ENCODE data around the gene VIPAS39.

The VIPAS39 gene

GRCh38 chr14:77485256-77485655 is 27.9 kb upstream of the VIPAS39 start:
- no peaks in the 10 kb centered on the region for H3K9me3 ChIP-seq (ENCODE audit: insufficient read depth, low read depth, low read length)
- H2BK120ac ChIP-seq (ENCODE audit: insufficient read depth, low read length, poor library complexity): no peak overlapping the region
- no peak overlapping the region for H3K4me3 ChIP-seq (ENCODE audit: low read depth, low read length)
- H3K4ac ChIP-seq (ENCODE audit: low read depth, low read length): no peak overlapping the region
- no peak overlapping the region for H2AFZ ChIP-seq (ENCODE audit: insufficient read depth, low read length, poor library complexity)
- no peak overlapping the region for H3K18ac ChIP-seq (ENCODE audit: low read length)
- no peak overlapping the region for H2BK5ac ChIP-seq (ENCODE audit: low read depth, low read length, poor library complexity)
- DNase-seq: no peak
- H3K9ac ChIP-seq (ENCODE audit: low read length): no peak overlapping the region
- H3K23ac ChIP-seq (ENCODE audit: low read length): no peak overlapping the region
- H3K27me3 ChIP-seq (ENCODE audit: insufficient read depth, low read length): no peaks in the 10 kb centered on the region
- H4K91ac ChIP-seq (ENCODE audit: low read depth, low read length): no peak overlapping the region
- no CpG with 5 or more reads among the region's 3 CpGs for WGBS (ENCODE audit: extremely low coverage, insufficient coverage, insufficient read length)
- H3K27ac ChIP-seq (ENCODE audit: low read depth, low read length): no peak overlapping the region
- H2BK12ac ChIP-seq (ENCODE audit: low read length): no peak overlapping the region
- H3K4me2 ChIP-seq (ENCODE audit: low read length): no peak overlapping the region
- H4K8ac ChIP-seq (ENCODE audit: low read depth, low read length): no peak overlapping the region
- H3K14ac ChIP-seq (ENCODE audit: low read length): no peak overlapping the region
- H3K79me1 ChIP-seq (ENCODE audit: low read length): no peaks in the 10 kb centered on the region
- no peak overlapping the region for H4K12ac ChIP-seq (ENCODE audit: low read depth, low read length)
- no peaks in the 10 kb centered on the region for H3K36me3 ChIP-seq (ENCODE audit: control insufficient read depth in 1 of 2, insufficient read depth in 2 of 2, low read length in 2 of 2)
- H2AK5ac ChIP-seq (ENCODE audit: low read length): no peak overlapping the region
- H3K79me2 ChIP-seq (ENCODE audit: control insufficient read depth, insufficient read depth, low read length, poor library complexity): no peaks in the 10 kb centered on the region
- peaks cover 0 to 4% of the 10 kb centered on the region in 2 experiments for H3K4me1 ChIP-seq (ENCODE audit: control insufficient read depth in 1 of 2, insufficient read depth in 2 of 2, low read length in 2 of 2)

DNA sequence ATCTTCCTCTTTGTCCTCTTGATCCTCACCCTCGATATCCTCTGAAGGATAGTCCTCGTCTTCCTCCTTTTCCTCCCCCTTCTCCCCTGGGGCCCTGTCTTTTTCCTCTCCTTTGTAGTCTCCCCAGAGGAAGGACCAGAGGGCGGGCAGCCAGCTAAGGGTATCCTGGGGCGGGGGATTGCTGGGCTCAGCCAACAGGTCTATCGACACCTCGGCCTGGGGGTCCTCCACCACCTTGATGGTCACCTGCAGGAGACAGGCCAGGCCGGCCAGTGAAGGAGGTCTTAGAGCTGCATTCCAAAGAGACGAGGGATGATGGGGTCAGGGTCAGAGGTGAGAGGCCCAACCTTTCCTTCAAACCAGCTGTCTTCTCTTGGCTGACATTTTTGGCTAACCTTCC is 25.0 kb upstream of the VIPAS39 start:
- Histone ChIP-seq H3K4ac (ENCODE audit: low read depth, low read length) (no peak overlapping the region), H4K91ac (ENCODE audit: low read depth, low read length) (no peak overlapping the region), H3K4me3 (ENCODE audit: low read depth, low read length) (no peak overlapping the region), H2BK12ac (ENCODE audit: low read length) (no peak overlapping the region), H2BK5ac (ENCODE audit: low read depth, low read length, poor library complexity) (no peak overlapping the region), H4K12ac (ENCODE audit: low read depth, low read length) (no peak overlapping the region), H3K23ac (ENCODE audit: low read length) (no peak overlapping the region), H3K27me3 (ENCODE audit: insufficient read depth, low read length) (no peaks in the 10 kb centered on the region), H3K27ac (ENCODE audit: low read depth, low read length) (no peak overlapping the region), H2AFZ (ENCODE audit: insufficient read depth, low read length, poor library complexity) (no peak overlapping the region), H4K8ac (ENCODE audit: low read depth, low read length) (no peak overlapping the region), H3K9ac (ENCODE audit: low read length) (no peak overlapping the region), H3K4me2 (ENCODE audit: low read length) (no peak overlapping the region), H3K9me3 (ENCODE audit: insufficient read depth, low read depth, low read length) (no peaks in the 10 kb centered on the region), H2AK5ac (ENCODE audit: low read length) (no peak overlapping the region), H3K14ac (ENCODE audit: low read length) (no peak overlapping the region), H3K4me1 (ENCODE audit: control insufficient read depth in 1 of 2, insufficient read depth in 2 of 2, low read length in 2 of 2) (peaks cover 0 to 4% of the 10 kb centered on the region in 2 experiments), H3K79me2 (ENCODE audit: control insufficient read depth, insufficient read depth, low read length, poor library complexity) (no peaks in the 10 kb centered on the region), H2BK120ac (ENCODE audit: insufficient read depth, low read length, poor library complexity) (no peak overlapping the region), H3K79me1 (ENCODE audit: low read length) (no peaks in the 10 kb centered on the region), H3K18ac (ENCODE audit: low read length) (no peak overlapping the region), H3K36me3 (ENCODE audit: control insufficient read depth in 1 of 2, insufficient read depth in 2 of 2, low read length in 2 of 2) (no peaks in the 10 kb centered on the region)
- no CpG with 5 or more reads among the region's 8 CpGs for WGBS (ENCODE audit: extremely low coverage, insufficient coverage, insufficient read length)
- no peak for DNase-seq

GRCh38 chr14:77478796-77479195 is 21.4 kb upstream of the VIPAS39 start:
- no peak for DNase-seq
- Histone ChIP-seq H2BK12ac (ENCODE audit: low read length) (no peak overlapping the region), H4K91ac (ENCODE audit: low read depth, low read length) (no peak overlapping the region), H3K14ac (ENCODE audit: low read length) (no peak overlapping the region), H3K4me3 (ENCODE audit: low read depth, low read length) (no peak overlapping the region), H2BK120ac (ENCODE audit: insufficient read depth, low read length, poor library complexity) (no peak overlapping the region), H3K18ac (ENCODE audit: low read length) (no peak overlapping the region), H2AFZ (ENCODE audit: insufficient read depth, low read length, poor library complexity) (no peak overlapping the region), H2AK5ac (ENCODE audit: low read length) (no peak overlapping the region), H3K23ac (ENCODE audit: low read length) (no peak overlapping the region), H3K79me1 (ENCODE audit: low read length) (no peaks in the 10 kb centered on the region), H3K27ac (ENCODE audit: low read depth, low read length) (no peak overlapping the region), H3K27me3 (ENCODE audit: insufficient read depth, low read length) (no peaks in the 10 kb centered on the region), H2BK5ac (ENCODE audit: low read depth, low read length, poor library complexity) (no peak overlapping the region), H3K4ac (ENCODE audit: low read depth, low read length) (no peak overlapping the region), H3K79me2 (ENCODE audit: control insufficient read depth, insufficient read depth, low read length, poor library complexity) (no peaks in the 10 kb centered on the region), H3K36me3 (ENCODE audit: control insufficient read depth in 1 of 2, insufficient read depth in 2 of 2, low read length in 2 of 2) (no peaks in the 10 kb centered on the region), H3K4me1 (ENCODE audit: control insufficient read depth in 1 of 2, insufficient read depth in 2 of 2, low read length in 2 of 2) (peaks cover 0 to 4% of the 10 kb centered on the region in 2 experiments), H3K9ac (ENCODE audit: low read length) (no peak overlapping the region), H3K4me2 (ENCODE audit: low read length) (no peak overlapping the region), H4K12ac (ENCODE audit: low read depth, low read length) (no peak overlapping the region), H4K8ac (ENCODE audit: low read depth, low read length) (no peak overlapping the region), H3K9me3 (ENCODE audit: insufficient read depth, low read depth, low read length) (peaks cover 3% of the 10 kb centered on the region)
- no CpG with 5 or more reads among the region's 1 CpG for whole genome bisulfite sequencing (ENCODE audit: extremely low coverage, insufficient coverage, insufficient read length)

DNA sequence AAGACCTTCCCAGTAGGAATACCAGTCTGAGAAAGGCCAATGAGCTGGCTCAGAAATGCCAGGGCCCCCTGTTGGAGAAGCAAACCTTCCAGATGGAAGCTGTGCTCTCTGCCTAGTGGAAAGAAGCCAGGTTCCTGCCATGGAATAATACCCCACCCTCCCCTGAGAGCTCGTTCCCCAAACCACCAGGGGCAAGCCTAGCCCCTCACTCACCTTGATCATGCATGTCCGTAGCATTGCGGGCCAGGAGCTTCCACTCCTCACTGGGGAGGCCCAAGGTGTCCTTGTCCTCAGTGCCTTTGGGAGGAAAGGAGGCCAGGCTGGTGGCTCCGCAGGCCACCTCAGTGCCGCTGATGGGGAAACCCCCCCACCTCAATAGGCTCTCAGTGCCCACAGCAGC is 20.6 kb upstream of the VIPAS39 start:
- no peak overlapping the region for H3K18ac ChIP-seq (ENCODE audit: low read length)
- no peak overlapping the region for H3K9ac ChIP-seq (ENCODE audit: low read length)
- no peak overlapping the region for H4K91ac ChIP-seq (ENCODE audit: low read depth, low read length)
- no peak overlapping the region for H4K8ac ChIP-seq (ENCODE audit: low read depth, low read length)
- H3K79me2 ChIP-seq (ENCODE audit: control insufficient read depth, insufficient read depth, low read length, poor library complexity): no peaks in the 10 kb centered on the region
- H3K23ac ChIP-seq (ENCODE audit: low read length): no peak overlapping the region
- H3K14ac ChIP-seq (ENCODE audit: low read length): no peak overlapping the region
- H3K27me3 ChIP-seq (ENCODE audit: insufficient read depth, low read length): no peaks in the 10 kb centered on the region
- no peaks in the 10 kb centered on the region for H3K79me1 ChIP-seq (ENCODE audit: low read length)
- no peak overlapping the region for H4K12ac ChIP-seq (ENCODE audit: low read depth, low read length)
- H2BK5ac ChIP-seq (ENCODE audit: low read depth, low read length, poor library complexity): no peak overlapping the region
- no peaks in the 10 kb centered on the region for H3K36me3 ChIP-seq (ENCODE audit: control insufficient read depth in 1 of 2, insufficient read depth in 2 of 2, low read length in 2 of 2)
- no peak overlapping the region for H3K4ac ChIP-seq (ENCODE audit: low read depth, low read length)
- no peak overlapping the region for H3K4me2 ChIP-seq (ENCODE audit: low read length)
- H3K4me1 ChIP-seq (ENCODE audit: control insufficient read depth in 1 of 2, insufficient read depth in 2 of 2, low read length in 2 of 2): peaks cover 0 to 4% of the 10 kb centered on the region in 2 experiments
- no peak overlapping the region for H2BK120ac ChIP-seq (ENCODE audit: insufficient read depth, low read length, poor library complexity)
- H3K4me3 ChIP-seq (ENCODE audit: low read depth, low read length): no peak overlapping the region
- no peak overlapping the region for H2AFZ ChIP-seq (ENCODE audit: insufficient read depth, low read length, poor library complexity)
- DNase-seq: no peak
- no peak overlapping the region for H2BK12ac ChIP-seq (ENCODE audit: low read length)
- no peak overlapping the region for H3K27ac ChIP-seq (ENCODE audit: low read depth, low read length)
- peaks cover 3% of the 10 kb centered on the region for H3K9me3 ChIP-seq (ENCODE audit: insufficient read depth, low read depth, low read length)
- no CpG with 5 or more reads among the region's 5 CpGs for WGBS (ENCODE audit: extremely low coverage, insufficient coverage, insufficient read length)
- H2AK5ac ChIP-seq (ENCODE audit: low read length): no peak overlapping the region
